PC-9 (cell line): ENCODE data around the gene GUCY1A2.

Experiments used
- EZH2 ChIP-seq: fragments of 200-600 bp; sonication (generic); IDR thresholded peaks from 2 replicates; pipeline ENCODE4 v1.8.0; 2017; ENCODE audit warnings: antibody characterized with exemption, low read depth
- TF ChIP-seq, protein P1 (sequence below): fragments of 200-600 bp; sonication (generic); conservative IDR thresholded peaks from 2 replicates; pipeline ENCODE4 v1.6.1; 2017; ENCODE audit warnings: mixed run types, antibody characterized with exemption, mild to moderate bottlenecking, moderate library complexity

DNA sequence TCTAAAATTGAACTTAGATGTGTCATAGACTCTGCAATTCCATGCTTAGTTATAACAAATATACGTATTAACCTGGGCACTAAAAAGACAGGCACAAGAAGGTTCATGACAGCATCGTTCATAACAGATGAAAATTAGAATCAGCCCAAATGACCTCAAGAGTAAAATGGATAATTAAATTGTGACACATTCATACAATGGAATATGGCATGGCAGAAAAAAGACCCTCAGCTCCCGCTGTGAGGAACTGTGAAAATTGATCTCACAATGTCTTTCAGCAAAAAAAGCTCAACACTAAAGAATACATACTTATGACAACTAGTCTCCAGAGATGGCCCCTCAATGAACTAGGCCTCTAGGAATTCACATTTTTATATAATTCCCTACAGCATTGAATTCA, 386.0 kb downstream of the GUCY1A2 start:
- TF ChIP-seq, protein P1, sequence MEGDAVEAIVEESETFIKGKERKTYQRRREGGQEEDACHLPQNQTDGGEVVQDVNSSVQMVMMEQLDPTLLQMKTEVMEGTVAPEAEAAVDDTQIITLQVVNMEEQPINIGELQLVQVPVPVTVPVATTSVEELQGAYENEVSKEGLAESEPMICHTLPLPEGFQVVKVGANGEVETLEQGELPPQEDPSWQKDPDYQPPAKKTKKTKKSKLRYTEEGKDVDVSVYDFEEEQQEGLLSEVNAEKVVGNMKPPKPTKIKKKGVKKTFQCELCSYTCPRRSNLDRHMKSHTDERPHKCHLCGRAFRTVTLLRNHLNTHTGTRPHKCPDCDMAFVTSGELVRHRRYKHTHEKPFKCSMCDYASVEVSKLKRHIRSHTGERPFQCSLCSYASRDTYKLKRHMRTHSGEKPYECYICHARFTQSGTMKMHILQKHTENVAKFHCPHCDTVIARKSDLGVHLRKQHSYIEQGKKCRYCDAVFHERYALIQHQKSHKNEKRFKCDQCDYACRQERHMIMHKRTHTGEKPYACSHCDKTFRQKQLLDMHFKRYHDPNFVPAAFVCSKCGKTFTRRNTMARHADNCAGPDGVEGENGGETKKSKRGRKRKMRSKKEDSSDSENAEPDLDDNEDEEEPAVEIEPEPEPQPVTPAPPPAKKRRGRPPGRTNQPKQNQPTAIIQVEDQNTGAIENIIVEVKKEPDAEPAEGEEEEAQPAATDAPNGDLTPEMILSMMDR = no peak
- no peak for TF ChIP-seq EZH2
